Stimulated activated CD8-positive, alpha-beta memory T cell treated with anti-CD3 and anti-CD28 coated beads, Interleukin-15, amount 100 ng/mL, for 24 hours (primary cell): ENCODE measurements around the gene CDKAL1.
"Not testable (repeated sequence)": the region's sequence is repeated elsewhere in the genome, so short reads cannot be mapped to it uniquely, and the experiment has no call there.

ENCODE experiments used
- DNase-seq: peaks from one replicate; pipeline ENCODE4 v3.0.0-alpha.2; 2020; ENCODE audit warnings: low read depth

CDKAL1 gene

GRCh38 chr6:20924094-20924493, 389.8 kb downstream of the CDKAL1 start:
- not testable (repeated sequence) for DNase-seq

- no peak for DNase-seq
Observed at GRCh38 chr6:20924911-20925543, 390.8 kb downstream of the CDKAL1 start.

- DNase-seq: no peak
Observed at GRCh38 chr6:20927130-20927860, 393.0 kb downstream of the CDKAL1 start.

GRCh38 chr6:20929283-20929682, 395.0 kb downstream of the CDKAL1 start:
- no peak for DNase-seq

GRCh38 chr6:20931093-20931492, 396.8 kb downstream of the CDKAL1 start:
- no peak for DNase-seq

GRCh38 chr6:20931772-20932171, 397.5 kb downstream of the CDKAL1 start:
- DNase-seq: no peak

GRCh38 chr6:20932284-20932683, 398.0 kb downstream of the CDKAL1 start:
- no peak for DNase-seq

GRCh38 chr6:20933057-20933788, 399.0 kb downstream of the CDKAL1 start:
- DNase-seq: no peak

- no peak for DNase-seq
Observed at GRCh38 chr6:20936949-20937348, 402.7 kb downstream of the CDKAL1 start.

GRCh38 chr6:20939161-20939775, 405.0 kb downstream of the CDKAL1 start:
- no peak for DNase-seq

GRCh38 chr6:20943040-20943627, 408.9 kb downstream of the CDKAL1 start:
- no peak for DNase-seq

- DNase-seq: no peak
Observed at GRCh38 chr6:20943922-20944321, 409.7 kb downstream of the CDKAL1 start.

- DNase-seq: no peak
Observed at GRCh38 chr6:20946022-20946421, 411.8 kb downstream of the CDKAL1 start.

GRCh38 chr6:20946890-20947289, 412.6 kb downstream of the CDKAL1 start:
- no peak for DNase-seq

- no peak for DNase-seq
Observed at GRCh38 chr6:20947977-20948376, 413.7 kb downstream of the CDKAL1 start.

GRCh38 chr6:20948556-20948955, 414.3 kb downstream of the CDKAL1 start:
- no peak for DNase-seq

GRCh38 chr6:20949138-20949537, 414.9 kb downstream of the CDKAL1 start:
- no peak for DNase-seq

- no peak for DNase-seq
Observed at GRCh38 chr6:20952699-20953474, 418.6 kb downstream of the CDKAL1 start.

- no peak for DNase-seq
Observed at GRCh38 chr6:20954315-20954714, 420.1 kb downstream of the CDKAL1 start.

GRCh38 chr6:20955131-20955530, 420.9 kb downstream of the CDKAL1 start:
- DNase-seq: no peak

- no peak for DNase-seq
Observed at GRCh38 chr6:20955751-20956150, 421.5 kb downstream of the CDKAL1 start.
